GM12872 (cell line): ENCODE measurements around the gene DAP.

Experiments
- TF ChIP-seq, protein P1 (sequence below): IDR thresholded peaks from 3 replicates; pipeline ENCODE4 v1.5.1; 2011; ENCODE audit warnings: low read depth, mild to moderate bottlenecking, low read length, moderate library complexity; ENCODE audit not compliant: insufficient read depth

The DAP gene

DNA sequence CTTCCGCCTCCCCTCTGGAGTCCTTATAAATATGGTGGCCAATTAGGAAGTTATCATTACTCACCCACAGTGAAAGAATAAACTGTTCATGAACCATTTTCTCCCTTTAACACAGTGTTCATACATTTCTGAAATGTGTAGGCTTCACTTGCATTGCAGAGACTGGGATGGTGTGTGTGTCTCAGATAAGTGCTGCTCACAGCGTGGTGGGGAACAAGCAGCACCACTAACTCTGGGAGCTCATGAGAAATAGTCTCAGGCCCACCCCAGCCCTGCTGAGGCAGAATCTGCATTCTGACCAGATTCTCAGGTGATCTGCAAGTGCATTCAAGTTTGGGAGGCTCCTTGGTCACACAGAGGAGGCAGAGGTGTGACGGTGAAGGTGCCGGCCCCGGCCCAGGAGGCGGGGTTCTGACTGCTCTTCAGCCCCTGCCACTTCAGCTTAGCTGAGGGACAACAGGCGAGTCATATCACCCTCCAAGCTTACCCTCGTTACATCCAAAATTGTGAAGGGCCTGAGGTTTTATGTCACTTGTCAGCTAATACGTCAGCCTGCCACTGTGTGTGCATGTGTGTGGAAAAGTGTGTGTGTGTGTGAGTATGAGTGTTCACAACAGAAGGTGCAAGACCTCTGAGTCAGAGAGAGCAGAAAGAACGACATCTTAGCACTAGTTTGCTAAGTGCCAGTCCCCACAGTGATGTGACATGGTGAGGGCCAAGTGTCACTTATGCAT is 34.7 kb downstream of the DAP start:
- TF ChIP-seq, protein P1, sequence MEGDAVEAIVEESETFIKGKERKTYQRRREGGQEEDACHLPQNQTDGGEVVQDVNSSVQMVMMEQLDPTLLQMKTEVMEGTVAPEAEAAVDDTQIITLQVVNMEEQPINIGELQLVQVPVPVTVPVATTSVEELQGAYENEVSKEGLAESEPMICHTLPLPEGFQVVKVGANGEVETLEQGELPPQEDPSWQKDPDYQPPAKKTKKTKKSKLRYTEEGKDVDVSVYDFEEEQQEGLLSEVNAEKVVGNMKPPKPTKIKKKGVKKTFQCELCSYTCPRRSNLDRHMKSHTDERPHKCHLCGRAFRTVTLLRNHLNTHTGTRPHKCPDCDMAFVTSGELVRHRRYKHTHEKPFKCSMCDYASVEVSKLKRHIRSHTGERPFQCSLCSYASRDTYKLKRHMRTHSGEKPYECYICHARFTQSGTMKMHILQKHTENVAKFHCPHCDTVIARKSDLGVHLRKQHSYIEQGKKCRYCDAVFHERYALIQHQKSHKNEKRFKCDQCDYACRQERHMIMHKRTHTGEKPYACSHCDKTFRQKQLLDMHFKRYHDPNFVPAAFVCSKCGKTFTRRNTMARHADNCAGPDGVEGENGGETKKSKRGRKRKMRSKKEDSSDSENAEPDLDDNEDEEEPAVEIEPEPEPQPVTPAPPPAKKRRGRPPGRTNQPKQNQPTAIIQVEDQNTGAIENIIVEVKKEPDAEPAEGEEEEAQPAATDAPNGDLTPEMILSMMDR = no peak

DNA sequence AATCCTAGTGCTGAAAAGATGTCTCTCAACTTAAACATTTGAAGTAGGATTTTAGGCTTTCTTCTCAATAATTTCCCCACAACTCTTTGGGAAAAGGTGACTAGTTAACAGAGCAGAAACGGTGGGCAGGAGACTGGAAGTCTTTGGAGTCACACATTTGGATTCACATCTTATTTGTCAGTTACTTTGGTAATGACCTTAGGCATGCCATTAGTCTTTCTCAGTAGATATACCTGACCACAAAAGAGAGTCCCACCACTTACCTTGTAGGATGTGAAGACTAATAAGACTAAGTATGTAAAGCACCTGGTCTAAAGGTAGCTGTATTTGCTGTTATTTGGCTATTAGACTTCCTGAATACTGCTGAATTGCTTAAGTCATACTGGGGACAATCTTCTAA is 35.4 kb downstream of the DAP start:
- TF ChIP-seq, protein P1 = no peak

DNA sequence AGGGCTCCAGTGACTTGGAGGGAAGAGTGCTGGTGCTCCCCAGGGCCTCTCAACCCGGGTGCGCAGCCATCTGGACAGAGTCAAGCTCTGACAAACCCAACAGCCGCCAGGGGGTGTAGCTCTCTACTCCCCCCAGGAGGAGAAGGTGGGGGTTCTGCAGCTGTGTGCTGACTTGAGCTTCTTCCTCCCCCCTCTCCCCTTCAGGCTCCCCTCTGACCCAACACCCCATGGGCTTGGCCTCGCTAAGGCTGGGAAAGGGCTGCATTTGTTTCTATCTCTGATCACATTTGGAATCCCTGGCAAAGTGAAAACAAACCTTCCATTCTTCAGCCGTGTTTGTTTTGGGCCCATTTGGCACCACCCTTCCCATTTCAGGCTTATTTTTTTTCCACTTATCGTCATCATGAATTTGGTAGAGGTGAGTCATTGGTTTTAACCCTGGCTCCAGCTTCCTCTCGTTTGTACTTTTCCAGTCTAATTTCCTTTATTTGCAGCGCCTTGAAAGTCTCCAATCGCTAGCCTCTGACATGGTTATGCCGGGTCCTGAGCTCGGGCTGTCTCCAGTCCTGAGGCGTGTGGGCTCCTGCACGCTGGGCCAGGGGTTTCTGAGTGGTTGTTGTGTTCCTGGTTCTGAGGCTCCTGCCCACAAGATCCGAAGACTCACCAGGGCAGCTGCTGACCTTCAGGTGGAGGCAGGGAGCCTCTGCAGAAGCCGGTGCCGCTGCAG is 36.1 kb downstream of the DAP start:
- TF ChIP-seq, protein P1 = no peak

DNA sequence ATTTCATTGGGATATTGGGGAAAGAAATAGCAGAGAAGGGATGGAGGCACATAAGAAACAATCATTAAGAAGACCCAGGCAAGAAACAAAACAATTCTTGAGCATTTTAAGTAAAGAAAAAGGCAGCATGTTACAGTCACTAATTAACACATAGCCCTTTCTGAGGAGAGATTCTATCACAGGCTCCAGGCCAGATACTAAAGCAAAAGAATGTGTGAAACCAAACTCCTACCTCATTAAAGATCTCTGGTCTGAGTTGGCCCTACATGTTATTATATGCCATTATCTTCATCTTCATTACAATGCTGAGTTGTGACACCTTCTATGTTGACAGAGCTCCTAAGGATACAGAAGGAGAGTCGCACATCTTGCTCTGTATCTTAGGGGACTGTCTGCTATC is 37.5 kb downstream of the DAP start:
- TF ChIP-seq, protein P1 = no peak

DNA sequence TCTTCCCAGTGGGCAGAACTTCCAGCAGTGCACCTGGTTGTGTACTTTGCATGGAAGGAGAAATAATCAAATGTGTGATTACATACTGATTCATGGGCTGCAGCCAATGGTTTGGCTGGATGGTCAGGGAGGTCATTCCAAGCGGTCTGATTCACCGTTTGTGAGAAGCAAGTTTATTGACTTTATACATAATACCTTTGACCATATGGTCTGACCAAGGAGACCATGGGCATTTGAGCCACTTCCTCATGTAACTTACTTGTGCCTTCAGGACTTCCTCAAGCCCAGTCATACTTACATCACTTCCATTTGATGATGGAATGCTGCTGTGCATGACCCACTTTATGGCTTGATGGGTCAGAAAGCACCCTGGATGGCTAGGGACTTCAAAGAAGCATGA is 41.1 kb downstream of the DAP start:
- TF ChIP-seq, protein P1 = no peak

DNA sequence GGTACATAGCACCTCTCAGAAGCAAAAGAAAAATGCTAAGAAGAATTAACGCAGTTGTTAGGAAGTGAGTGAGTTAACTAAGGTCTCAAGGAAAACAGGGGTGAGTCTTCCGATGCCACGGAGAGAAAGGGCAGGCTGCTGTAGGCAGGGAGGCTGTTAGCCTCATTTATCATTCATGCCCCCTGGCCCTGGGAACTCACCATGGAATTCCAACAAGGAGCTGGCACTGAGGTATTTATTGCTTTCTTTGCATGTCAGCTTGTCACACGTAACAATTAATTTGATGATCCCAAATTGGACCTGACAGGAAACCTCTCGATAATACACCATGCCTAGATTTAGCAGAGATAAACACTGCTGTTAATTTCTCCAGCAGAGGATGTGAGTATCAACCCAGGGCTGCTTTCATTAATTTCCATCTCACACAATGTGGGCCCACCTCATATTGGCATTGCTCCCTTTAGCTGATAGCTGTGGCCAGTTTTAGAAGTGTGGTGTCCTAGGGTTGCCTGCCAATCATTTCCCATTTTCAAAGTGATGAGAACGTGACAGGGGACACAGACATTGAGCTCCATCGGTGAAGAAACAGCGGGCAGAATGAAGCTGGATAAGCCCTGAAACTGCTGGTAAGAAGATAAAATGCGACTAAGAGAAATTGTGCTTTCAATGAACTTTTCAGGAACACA is 45.3 kb downstream of the DAP start:
- TF ChIP-seq, protein P1 = no peak
